AG08396 (cell line): ENCODE results near the gene LMAN2.

Source experiments
- DNase-seq: peaks from one replicate; pipeline ENCODE4 v3.0.0; 2012; ENCODE audit warnings: low spot score, mixed read lengths

LMAN2 gene

DNA sequence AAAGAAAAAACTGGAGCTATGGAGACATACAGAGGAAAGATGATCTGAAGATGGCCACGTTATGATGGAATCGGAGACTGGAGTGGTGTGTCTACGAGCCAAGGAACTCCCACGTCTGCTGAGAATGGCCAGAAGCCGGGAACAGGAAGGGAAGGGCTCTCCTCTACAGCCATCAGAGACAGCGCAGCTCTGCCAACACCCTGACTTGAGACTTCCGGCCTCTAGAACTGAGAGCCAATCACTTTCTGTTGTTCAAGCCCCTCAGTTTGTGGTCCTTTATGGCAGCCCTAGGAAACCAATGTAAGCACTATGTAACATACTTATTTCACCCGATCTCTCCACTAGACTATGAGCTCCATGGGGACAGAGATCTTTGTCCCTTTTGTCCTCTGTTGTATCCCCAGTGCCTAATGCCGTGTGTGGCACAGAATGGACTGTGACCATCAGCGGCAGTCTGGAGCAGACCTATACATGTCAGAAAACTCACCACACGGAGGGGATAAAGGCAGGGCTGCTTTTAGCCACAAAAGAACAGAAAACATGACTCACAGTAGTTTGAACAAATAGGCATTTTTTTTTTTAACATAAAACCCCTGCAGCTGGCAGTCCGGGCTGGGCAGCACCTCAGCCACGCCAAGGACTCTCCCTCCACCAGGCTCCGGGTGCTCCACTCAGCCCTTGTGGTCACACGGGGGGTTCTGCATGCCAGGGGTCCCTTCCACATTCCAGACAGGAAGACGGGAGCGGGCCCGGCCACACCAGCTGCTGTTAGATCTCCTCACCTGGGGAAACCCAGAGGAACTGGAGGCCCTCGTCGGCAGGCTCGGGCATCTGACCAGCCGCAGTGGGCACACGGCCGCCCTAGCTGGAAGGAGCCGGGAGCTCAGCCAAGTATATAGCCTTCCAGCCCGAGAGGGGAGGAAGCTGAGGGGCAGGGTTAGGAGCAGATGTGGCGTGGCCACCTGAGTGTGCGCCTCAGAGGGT, 23.6 kb downstream of the LMAN2 start:
- DNase-seq, result peak; percentile 39

DNA sequence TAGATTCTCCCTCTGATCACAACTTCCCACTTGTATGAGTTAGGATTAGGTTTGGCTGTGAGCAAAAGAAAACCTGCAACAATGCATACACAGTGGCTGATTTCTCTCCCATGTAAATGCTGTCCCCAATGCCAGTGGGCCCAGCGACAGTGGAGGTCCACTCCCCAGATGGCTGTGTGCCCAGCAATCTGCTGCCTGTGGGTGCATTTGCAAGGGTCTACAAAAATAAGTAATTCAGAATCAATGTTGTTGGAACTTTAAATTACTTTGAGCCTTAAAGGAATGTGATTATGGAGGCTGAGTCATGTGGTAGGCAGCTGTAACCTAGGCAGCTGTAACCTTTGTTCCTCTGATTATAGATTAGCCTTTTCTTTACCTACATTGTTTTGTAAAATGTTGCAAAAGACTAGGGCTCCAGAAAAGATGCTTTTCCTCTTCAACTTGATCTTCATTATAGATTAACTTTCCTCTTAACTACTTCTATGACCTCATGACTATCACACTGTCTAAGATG, 25.5 kb downstream of the LMAN2 start:
- no peak for DNase-seq

DNA sequence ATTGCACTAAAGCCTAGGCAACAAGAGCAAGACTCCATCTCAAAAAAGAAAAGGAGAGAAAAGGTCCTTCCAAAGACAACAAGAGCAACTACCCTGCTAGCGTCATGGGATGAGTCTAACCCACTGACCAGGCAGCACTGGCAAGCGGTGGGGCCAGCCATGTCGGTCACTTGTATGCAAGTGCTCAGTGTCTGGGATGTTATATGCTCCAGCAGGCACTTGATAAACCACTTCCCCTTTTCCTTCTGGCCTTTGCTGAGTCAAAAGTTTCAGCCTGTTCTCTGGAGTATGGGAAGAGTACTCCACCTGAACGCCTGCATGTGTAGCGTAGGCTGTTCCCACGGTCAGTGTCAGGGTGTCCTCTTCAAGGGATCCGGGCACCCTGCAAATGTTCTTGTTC, 30.6 kb downstream of the LMAN2 start:
- no peak for DNase-seq

DNA sequence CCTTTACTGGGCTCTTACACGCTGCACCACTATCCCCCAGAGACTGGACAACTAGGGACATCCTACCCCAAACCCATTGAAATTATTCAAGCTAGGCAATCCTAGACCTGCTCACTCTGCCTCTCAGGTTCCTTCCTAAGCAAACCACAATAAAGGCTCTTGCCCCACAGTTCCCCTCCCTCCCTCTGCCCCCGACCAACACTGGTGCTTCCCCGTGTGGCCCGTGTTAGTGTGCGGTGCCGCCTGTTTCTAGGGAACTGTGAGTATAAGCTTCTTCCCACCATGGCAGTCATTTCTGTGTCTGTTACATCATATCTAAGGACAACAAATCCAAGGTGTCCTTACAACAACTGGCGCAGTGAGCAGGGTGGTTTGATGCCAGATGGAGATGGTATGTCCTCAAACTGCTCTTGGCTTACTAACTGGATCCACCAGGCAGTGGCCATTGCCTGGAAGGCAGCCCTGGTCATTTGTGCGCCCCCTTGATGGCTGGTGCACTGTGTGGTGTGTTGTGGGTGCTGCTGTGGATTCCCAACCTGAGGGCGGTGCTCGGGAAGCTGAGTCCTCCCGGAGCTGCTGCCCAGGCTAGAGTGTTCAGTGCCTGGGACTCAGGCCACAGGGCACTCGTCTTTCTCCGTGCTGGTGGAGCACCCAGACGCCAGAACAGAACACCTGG, 31.4 kb downstream of the LMAN2 start:
- no peak for DNase-seq

DNA sequence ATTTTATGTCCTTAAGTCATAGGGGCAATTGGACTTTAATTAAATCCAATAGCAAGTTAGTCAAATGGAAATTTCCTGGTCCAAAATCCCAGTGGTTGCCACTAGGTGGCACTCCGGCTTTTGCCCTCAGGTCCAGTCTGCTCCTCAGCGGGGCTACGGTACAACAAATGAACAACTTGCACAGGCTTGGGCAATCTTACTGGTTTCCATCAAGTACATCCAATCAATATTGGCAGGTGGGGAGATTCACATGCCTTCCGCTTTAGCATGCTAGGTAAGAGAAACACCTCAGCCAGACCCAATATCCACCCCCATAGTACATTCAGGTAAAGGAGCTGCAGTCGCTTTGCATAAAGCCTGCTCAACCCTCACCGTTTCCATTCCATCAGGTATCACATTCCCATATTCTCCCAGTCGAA, 33.5 kb downstream of the LMAN2 start:
- DNase-seq, result peak; percentile 78

DNA sequence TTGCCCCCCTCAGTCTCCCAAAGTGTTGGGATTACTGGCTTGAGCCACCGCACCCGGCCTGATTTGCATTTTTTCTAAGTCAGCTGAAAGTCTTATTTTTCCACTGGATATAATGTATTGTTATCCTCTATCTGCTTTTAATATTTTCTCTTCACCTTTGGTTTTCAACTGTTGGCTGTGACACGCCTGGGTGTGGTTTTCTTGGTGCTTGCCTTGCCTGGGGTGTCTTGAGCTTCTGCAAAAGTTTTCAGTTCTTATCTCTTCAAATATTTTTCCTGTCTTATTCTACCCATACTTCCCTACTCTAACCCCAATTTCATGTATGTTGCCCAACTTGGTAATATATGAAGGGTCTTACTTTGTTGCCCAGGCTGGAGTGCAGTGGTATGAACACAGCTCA, 35.5 kb downstream of the LMAN2 start:
- no peak for DNase-seq

DNA sequence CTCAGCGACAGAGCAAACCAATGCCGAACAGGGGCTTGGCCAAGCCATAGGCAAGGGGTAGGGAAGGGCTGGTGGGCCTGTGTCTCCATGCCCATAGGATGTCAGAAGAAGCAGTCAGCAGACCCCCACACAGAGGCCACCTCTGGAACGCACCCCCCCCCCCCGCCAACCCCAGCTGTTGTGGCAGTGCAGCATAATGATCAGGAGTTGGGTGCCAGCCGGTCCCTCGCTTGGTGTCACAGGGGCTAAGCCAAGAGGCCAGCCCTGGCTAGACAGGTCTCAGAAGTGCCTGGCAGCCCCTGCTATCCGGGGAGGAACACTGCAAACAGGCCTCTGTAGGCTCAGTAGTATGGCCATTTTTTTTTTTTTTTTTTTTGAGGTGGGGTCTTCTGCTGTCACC, 36.1 kb downstream of the LMAN2 start:
- no peak for DNase-seq

DNA sequence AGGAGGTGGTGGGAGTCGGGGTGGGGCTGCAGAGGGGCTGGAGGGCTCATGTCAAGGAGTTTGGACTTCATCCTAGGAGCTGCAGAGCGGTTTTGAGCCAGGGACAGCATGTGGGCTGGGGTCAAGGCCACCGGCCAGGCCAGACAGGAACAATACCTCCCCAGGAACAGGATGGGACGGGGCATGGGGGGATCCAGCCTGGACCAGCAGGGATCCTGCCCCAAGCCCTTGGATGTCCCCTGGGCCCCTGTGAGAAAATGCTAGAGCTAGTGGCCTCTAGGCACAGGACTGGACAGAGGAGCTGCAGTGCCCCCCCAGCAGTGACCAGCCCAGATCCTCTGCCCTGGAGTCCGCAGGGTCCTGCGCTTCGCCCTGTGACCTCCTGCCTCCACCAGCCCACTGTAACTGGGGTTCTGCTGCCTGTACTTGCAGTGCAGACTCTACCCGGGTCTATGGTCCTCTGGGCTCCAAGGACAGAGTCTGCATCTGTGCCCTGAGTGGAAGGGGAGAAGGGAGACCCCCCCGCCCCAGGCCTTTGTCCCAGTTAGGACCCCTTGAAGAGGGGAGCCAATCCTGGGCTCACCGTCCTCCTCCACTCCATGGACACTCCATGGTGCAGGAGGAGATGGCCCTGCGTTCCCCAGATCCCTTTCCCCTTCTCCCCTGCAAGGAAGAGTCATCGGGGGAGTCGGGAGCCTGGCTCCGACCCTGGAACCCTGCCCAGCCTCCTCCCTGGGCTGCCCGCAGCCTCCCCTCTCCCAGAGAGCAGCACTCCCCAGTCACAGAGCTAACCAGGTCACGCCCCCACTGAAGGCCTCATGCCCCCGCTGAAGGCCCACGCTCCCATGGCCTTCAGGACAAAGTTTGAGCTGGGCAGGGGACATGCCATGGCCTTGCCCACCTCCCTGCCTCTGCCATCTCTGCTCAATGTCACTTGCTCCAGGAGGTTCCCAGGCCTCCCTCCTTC, 36.8 kb downstream of the LMAN2 start:
- DNase-seq, result no peak

DNA sequence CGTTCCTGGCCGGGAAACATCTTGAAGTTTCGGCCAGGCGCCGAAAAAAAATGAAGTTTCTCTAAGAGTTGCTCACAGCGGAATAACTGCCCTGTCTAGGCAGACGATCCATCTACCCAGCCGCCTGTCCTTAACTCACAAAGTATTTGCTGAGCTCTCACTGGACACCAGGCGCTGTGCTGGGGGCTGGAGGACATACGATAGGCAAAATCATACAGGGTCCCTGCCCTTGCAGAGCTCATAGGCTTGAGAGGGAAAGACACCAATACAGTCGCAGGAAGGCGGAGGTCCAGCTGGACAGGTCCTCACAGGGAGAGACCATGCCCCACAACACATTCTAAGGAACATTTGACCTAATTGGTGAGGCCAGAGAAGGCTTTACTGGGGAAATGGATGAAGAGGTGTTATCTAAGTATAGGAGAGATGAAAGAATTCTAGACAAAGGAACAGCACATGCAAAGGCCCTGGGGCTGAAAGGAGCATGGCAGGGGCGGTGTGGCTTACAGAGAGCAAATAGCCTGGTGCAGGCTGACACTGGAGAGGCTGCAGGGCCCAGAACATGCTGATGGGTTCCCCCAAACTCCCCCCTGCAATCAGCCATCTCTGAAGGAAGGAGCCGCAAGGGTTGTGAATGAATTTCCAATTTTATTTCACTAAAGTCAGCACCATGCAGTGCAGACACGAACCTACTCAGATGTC, 37.8 kb downstream of the LMAN2 start:
- DNase-seq, result no peak

DNA sequence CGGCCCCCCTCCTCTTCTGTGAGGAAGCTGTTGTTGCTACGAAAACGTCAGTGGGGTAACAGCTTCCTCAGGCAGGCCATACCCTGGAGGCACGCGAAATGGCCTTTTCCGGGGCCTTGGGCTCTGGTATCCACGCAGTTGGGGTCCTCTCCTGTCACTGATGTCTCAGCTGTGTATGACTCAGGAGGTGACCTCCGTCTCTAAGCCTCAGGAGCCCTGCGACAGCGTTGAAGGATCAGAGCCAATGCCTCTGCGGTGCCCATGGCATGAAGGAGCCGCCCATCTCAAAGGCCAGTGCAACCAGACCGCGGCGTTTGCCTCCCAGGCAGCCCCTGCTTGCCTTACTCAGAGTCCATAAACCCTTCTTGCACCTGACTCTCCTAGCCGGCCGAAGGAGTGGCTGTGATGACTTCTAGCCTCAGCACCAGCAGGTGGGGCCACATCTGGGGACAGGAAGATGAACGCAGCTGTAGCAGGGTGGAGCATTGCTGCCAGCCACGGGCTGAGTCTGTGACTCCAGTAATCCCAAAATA, 38.8 kb downstream of the LMAN2 start:
- DNase-seq, result no peak

DNA sequence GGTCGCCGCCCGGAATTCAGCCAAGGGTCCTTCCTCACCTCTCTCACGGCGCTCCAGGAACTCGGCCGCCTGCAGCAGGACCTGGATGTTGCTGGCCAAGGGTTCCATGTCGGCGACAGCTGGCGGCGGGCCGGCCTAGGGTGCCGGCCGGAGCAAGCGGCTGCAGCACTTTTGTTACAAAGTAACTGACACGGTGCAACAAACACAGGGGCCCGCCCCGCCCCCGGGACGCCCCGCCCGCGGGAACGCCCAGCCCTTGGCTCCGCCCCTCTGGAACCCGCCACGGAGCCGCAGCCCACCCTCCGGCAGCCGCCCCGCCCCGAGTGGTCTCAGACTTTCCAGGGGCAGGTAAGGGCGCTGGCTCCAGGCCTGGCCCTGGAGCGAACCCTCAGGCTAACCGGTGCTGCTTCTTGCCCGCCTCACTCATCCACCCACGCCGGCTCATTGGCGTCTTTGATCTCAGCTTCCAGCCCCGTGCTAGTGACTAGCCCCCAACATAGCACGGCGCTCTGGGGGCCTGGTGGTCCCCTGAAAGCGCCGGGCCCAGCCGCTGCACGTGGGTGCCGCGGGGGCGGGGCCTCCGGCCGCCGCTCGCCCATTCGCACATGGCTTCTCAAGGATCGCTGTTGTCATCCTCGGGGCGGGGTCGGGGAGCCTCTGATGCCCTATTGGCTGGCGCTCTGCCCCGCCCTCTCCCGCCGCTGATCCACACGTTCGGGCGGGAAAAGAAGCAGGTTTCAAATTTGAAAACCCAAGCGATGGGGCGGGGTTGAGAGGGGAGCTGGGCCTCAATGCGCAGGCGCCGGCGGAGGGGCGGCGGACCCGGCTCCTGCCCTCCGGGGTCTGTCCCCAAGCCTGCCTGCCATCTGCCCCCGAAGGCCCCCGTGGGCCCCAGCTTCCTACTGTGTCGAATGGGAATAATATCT, 39.5 kb downstream of the LMAN2 start, which contains the start of gene MXD3:
MXD3 (minus strand) TSS at position 176 of the 926 bp plus-strand sequence; CDS start at position 108, 68 bp downstream.
- peak; percentile 98 for DNase-seq

DNA sequence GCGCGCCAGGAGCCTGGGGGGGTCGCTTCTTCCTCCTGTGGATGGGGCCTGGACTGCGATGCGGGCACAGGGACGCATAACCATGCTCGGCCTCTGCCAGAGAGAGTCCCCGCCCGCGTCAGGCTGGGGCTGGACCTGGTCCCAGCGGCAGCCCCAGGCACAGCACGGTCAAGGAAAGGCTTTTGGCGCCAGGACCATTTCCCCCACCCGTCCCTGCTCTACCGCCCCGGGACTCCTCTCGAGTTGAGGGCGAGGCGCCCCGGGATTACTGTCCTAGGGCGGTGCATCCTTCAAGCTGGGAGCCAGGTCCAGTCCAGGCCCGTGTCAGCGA, 40.1 kb downstream of the LMAN2 start:
- no peak for DNase-seq

DNA sequence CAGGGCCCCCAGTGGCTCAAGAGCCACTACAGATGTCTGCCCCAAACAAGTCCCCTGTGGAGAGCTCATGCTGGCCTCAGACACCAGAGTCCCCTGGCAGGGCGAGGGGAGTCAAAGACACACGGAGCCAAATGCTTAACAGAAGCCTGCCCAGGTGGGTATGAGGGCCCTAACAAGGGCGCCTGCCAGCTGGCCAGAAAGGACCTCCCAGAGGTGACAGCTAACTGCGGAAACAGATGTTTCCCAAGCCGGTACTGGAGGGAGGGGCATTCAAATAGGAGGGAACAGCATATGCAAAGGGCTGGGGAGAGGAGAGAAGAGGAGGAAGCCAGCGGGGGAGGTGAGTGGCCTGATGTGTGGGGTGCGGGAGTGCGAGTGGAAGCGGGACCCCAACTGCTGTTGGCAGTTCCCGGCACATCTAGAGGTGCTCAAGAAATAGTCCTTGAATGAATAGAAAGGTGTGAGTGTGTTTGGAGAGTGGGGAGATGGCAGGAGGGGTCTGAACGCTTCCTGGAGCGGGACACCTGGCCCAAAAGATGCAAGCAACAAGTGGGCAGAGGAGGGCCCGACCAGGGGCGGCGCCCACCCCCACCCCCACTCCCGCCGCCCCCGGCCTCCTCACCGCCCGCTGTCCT, 40.6 kb downstream of the LMAN2 start:
- no peak for DNase-seq

DNA sequence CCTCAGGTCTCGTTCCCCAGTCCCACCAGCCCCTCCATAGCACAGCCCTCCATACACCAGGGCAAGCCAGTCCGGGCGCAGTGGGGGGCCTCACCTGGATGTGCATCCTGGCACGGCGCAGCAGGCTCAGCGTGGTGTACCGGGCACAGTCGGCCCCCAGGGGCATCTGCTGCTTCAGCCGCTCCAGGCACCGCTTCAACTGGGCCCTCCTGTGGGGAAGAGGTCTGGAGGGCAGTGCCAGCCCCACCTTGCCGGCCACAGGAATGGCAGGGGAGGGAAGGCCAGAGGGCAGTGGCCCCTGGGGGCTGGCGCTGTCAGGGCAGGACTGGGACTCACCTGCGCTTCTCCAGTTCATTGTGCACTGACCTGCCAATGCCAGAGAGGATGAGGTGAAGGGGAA, 41.1 kb downstream of the LMAN2 start:
- DNase-seq, result no peak

DNA sequence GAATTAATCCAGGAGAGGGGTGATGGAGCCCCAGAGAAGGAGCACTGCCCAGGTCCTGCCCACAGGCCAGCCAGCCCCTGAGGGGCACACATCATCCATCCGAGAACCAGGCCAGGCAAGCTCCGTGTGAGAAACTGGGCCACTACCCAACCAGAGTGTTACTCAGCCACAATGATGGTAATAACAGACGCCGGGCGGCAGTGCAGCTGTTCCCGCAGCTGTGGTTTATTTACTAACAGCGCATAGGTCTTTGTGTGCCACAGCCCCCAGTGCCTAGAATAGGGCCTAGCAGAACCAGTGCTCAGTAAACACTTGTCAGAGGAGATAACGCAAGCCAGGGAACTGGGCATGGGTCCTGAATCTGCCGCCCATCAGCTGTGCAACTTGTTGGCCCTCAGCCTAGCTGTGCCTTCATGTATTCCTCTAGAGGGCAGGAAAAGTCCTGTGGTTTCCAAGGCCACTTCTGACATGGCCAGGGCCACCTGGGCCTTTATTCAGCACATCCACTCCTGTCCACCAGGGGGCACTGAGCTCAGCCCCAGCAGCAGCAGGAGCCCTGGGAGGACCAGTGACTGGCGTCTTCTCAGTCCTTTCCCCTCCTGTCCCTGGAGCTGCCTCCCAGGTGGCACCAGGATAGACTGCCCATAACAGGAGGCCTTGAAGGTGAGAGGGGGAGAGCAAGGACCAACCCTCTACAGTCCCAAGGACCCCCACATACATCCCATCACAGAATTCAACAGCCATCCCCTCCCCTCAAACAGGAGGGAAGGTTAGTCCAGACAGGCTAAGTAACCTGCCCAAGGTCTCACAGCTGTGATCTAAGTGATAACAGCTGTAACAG, 41.9 kb downstream of the LMAN2 start:
- peak; percentile 70 for DNase-seq

DNA sequence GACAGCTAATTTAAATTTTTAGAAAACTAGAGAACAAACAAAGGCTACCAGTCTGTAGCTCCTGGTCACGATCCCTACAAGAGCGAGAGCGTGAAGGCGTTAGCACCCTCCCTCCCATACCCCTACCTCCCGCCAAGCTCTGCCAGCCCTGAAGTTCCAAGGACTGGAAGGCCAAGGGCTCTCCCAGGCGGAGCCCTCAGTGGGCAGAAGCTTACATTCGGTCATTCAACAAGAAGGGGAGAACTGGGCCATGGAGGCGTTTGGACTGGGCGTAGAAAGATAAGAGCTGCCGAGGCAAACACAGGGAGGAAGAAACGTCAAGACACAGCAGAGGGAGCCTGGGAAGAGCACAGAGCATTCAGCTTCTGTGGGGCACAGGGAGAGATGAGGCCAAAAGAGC, 42.7 kb downstream of the LMAN2 start:
- no peak for DNase-seq

DNA sequence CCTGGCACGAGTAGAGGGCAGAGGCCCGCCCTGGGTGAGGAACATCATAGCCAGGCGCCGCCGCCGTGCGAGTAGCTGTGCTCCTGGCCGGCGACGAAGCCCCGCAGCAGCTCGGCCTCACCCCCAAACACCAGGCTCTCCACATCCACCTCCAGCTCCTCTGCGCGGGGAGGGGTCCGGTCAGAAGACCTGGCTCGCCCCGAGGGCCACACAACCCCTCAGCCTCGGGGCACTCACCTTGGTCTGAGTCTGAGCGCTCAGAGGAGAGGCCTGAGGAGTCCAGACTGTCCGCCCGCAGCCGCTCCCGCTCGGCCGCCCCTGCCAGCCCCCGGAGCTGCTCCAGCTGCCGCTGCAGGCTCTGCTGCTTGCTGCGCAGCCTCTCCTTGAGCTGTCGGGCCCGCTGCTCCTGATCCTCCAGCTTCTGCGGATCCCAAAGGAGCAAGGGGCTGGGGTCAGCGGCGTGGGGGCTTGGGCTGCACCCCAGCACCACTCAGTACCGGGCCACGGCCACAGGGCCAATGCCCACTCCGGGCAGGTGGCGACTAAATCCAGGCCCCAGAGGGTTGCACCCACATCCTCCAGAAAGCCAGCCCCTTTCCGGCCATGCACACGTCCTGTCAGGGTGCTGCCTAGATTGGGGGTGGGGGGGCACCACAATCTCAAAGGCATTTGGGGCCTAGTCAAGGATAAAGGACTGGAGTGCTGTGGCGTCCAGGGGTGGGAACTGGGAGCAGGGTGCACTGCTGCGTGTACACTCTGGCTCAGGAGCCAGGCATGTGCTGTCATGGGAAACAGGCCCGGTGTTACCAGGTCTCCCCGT, 43.7 kb downstream of the LMAN2 start:
- no peak for DNase-seq
